Fibroblast of the aortic adventitia (primary cell): ENCODE results near the gene SLC19A3. TPM values are rescaled to one million over a fixed set of nuclear protein-coding genes. Genes with fewer than 3 reads are reported as not detected.
"Not testable (repeated sequence)": the region's sequence is repeated elsewhere in the genome, so short reads cannot be mapped to it uniquely, and the experiment has no call there.

Experiments used
- DNase-seq: peaks from one replicate; pipeline ENCODE4 v3.0.0-alpha.2; 2010; ENCODE audit warnings: low read depth
- H3K4me3 ChIP-seq: 2 replicates; pipeline ENCODE4 v1.5.1; 2011; ENCODE audit warnings: low read depth, mild to moderate bottlenecking, control low read depth, low read length, moderate library complexity
- CTCF ChIP-seq: IDR thresholded peaks from 2 replicates; pipeline ENCODE4 v1.5.1; 2011; ENCODE audit warnings: mild to moderate bottlenecking, low read length, control low read depth, inconsistent platforms; ENCODE audit not compliant: insufficient read depth
- total RNA-seq: library from RNA; depleted of rRNA; stranded (reverse); fragments of >200 nt; gene quantifications from 2 replicates; pipeline ENCODE4 v1.2.3, GENCODE V29; 2012; ENCODE audit warnings: low replicate concordance

The SLC19A3 gene
- total RNA-seq = 0.18 and 1.6 TPM in 2 replicates

GRCh38 chr2:227717687-227718567, at the start of gene SLC19A3:
Gene SLC19A3, minus strand, starts transcription at chr2:227718028. Its CDS starts 15,710 bp downstream, at chr2:227702318.
- no peak for TF ChIP-seq CTCF
- peak within 1 kb of the TSS; percentile 64 for H3K4me3 ChIP-seq
- DNase-seq = peak; percentile 89

GRCh38 chr2:227766373-227766883, 48.6 kb upstream of the SLC19A3 start:
- peak; percentile 83 for DNase-seq
- H3K4me3 ChIP-seq = no peak overlapping the region
- TF ChIP-seq CTCF = peak; percentile 84

- no peak overlapping the region for H3K4me3 ChIP-seq
- no peak for DNase-seq
- TF ChIP-seq CTCF = no peak
Observed at GRCh38 chr2:227765788-227766372, 48.1 kb upstream of the SLC19A3 start.

GRCh38 chr2:227761740-227762476, 44.1 kb upstream of the SLC19A3 start:
- TF ChIP-seq CTCF = no peak
- peak; percentile 42 for DNase-seq
- H3K4me3 ChIP-seq = no peak overlapping the region

- no peak for DNase-seq
- no peak overlapping the region for H3K4me3 ChIP-seq
- TF ChIP-seq CTCF = no peak
Observed at GRCh38 chr2:227759411-227760118, 41.7 kb upstream of the SLC19A3 start.

GRCh38 chr2:227756261-227756660, 38.4 kb upstream of the SLC19A3 start:
- not testable (repeated sequence) for DNase-seq, H3K4me3 ChIP-seq
